ENCODE measurements around the gene PITPNM3.

GRCh38 chr17:6517062-6517461 is 39.3 kb downstream of the PITPNM3 start:
- TF ChIP-seq CTCF (IDR thresholded peaks at IDR 0.05) (no peak), POLR2A (IDR thresholded peaks at IDR 0.05) (no peak)
